Measurements from ENCODE around the gene LCK.

- no peak for TF ChIP-seq CTCF (IDR thresholded peaks at IDR 0.05)
- no peak for TF ChIP-seq EZH2 (IDR thresholded peaks at IDR 0.05; ENCODE audit: borderline replicate concordance, insufficient read depth, low read depth, low read length, poor library complexity, severe bottlenecking)
Measured at GRCh38 chr1:32331549-32331948, 80.5 kb downstream of the LCK start.

Measured in B cell (primary cell).